Measurements from ENCODE around the gene CTXN1. TPM values are rescaled to one million over a fixed set of nuclear protein-coding genes. Genes with fewer than 3 reads are reported as not detected.

Gene CTXN1
- total RNA-seq, 2 donors from 2014 or later: 60.1 to 87.2 TPM

GRCh38 chr19:7947939-7948338 lies 22.0 kb upstream of the CTXN1 start:
- Histone ChIP-seq H3K9me3 (ENCODE audit: control insufficient read depth, low read length) (peaks cover 5% of the 10 kb centered on the region), H3K9ac (ENCODE audit: extremely low read depth, low read length, poor library complexity, severe bottlenecking) (no peak overlapping the region), H3K27me3 (ENCODE audit: control insufficient read depth, insufficient read depth, low read length, poor library complexity, severe bottlenecking) (no peaks in the 10 kb centered on the region), H3K27ac (ENCODE audit: low read depth, low read length) (no peak overlapping the region), H3K4me1 (ENCODE audit: control insufficient read depth, insufficient read depth, low read length) (no peaks in the 10 kb centered on the region), H3K4me3 (ENCODE audit: low read length) (no peak overlapping the region), H3K36me3 (ENCODE audit: control insufficient read depth, insufficient read depth, low read length) (no peaks in the 10 kb centered on the region)
- 96 to 97% methylated on average over 4 of the region's 4 CpGs for WGBS, 2 experiments (ENCODE audit: insufficient coverage in 1 of 2, insufficient read length in 1 of 2)
- DNase-seq: no peak
- Mint-ChIP-seq H3K4me1 (peaks cover 3% of the 10 kb centered on the region), H3K27me3 (ENCODE audit: insufficient read depth) (no peaks in the 10 kb centered on the region), H3K9me3 (no peaks in the 10 kb centered on the region), H3K27ac (no peak overlapping the region), H3K36me3 (ENCODE audit: low read depth) (no peaks in the 10 kb centered on the region), H3K4me3 (no peak overlapping the region)
- no peak for TF ChIP-seq CTCF (conservative IDR thresholded peaks at IDR 0.05)

- peaks cover 10% of the 10 kb centered on the region for H3K36me3 Mint-ChIP-seq (ENCODE audit: low read depth)
- WGBS, 2 experiments (ENCODE audit: insufficient coverage in 1 of 2, insufficient read length in 1 of 2): 32 to 38% methylated on average over 15 to 18 of the region's 18 CpGs
- no peaks in the 10 kb centered on the region for H3K27me3 ChIP-seq (ENCODE audit: control insufficient read depth, insufficient read depth, low read length, poor library complexity, severe bottlenecking)
- no peaks in the 10 kb centered on the region for H3K27me3 Mint-ChIP-seq (ENCODE audit: insufficient read depth)
- peak overlapping the region; percentile 91 for H3K4me3 Mint-ChIP-seq
- H3K36me3 ChIP-seq (ENCODE audit: control insufficient read depth, insufficient read depth, low read length): peaks cover 11% of the 10 kb centered on the region
- peaks cover 5% of the 10 kb centered on the region for H3K9me3 ChIP-seq (ENCODE audit: control insufficient read depth, low read length)
- peak; percentile 95 for DNase-seq
- H3K4me1 ChIP-seq (ENCODE audit: control insufficient read depth, insufficient read depth, low read length): no peaks in the 10 kb centered on the region
- peak overlapping the region; percentile 98 for H3K27ac ChIP-seq (ENCODE audit: low read depth, low read length)
- no peaks in the 10 kb centered on the region for H3K9me3 Mint-ChIP-seq
- H3K27ac Mint-ChIP-seq: peak overlapping the region; percentile 99
- peak; percentile 96 for TF ChIP-seq CTCF (conservative IDR thresholded peaks at IDR 0.05)
- H3K4me3 ChIP-seq (ENCODE audit: low read length): peak overlapping the region; percentile 86
- peaks cover 3% of the 10 kb centered on the region for H3K4me1 Mint-ChIP-seq
- peak overlapping the region; percentile 98 for H3K9ac ChIP-seq (ENCODE audit: extremely low read depth, low read length, poor library complexity, severe bottlenecking)
Observed at GRCh38 chr19:7944177-7944761, 18.3 kb upstream of the CTXN1 start.

GRCh38 chr19:7943444-7944176 lies 17.7 kb upstream of the CTXN1 start, which contains the start of gene TIMM44:
TSS of gene TIMM44 (minus strand) at chr19:7943666. CDS start at chr19:7943651, 15 bp downstream.
- no peaks in the 10 kb centered on the region for H3K27me3 Mint-ChIP-seq (ENCODE audit: insufficient read depth)
- Histone ChIP-seq H3K9me3 (ENCODE audit: control insufficient read depth, low read length) (peaks cover 5% of the 10 kb centered on the region), H3K4me3 (ENCODE audit: low read length) (peak within 1 kb of the TSS; percentile 86), H3K36me3 (ENCODE audit: control insufficient read depth, insufficient read depth, low read length) (peaks cover 16% of the 10 kb centered on the region), H3K27ac (ENCODE audit: low read depth, low read length) (peak within 1 kb of the TSS; percentile 98), H3K27me3 (ENCODE audit: control insufficient read depth, insufficient read depth, low read length, poor library complexity, severe bottlenecking) (no peaks in the 10 kb centered on the region), H3K9ac (ENCODE audit: extremely low read depth, low read length, poor library complexity, severe bottlenecking) (peak within 1 kb of the TSS; percentile 98), H3K4me1 (ENCODE audit: control insufficient read depth, insufficient read depth, low read length) (no peaks in the 10 kb centered on the region)
- peak; percentile 99 for DNase-seq
- peak within 1 kb of the TSS; percentile 91 for H3K4me3 Mint-ChIP-seq
- peaks cover 3% of the 10 kb centered on the region for H3K4me1 Mint-ChIP-seq
- no peak for TF ChIP-seq CTCF (conservative IDR thresholded peaks at IDR 0.05)
- WGBS, 2 experiments (ENCODE audit: insufficient coverage in 1 of 2, insufficient read length in 1 of 2): 0% methylated on average over 38 to 56 of the region's 56 CpGs
- H3K36me3 Mint-ChIP-seq (ENCODE audit: low read depth): peaks cover 14% of the 10 kb centered on the region
- H3K9me3 Mint-ChIP-seq: no peaks in the 10 kb centered on the region
- H3K27ac Mint-ChIP-seq: peak within 1 kb of the TSS; percentile 99

All from endodermal cell (in vitro differentiated cells).